D341Med (cell line): ENCODE data around the gene RAB26.

Experiments
- DNase-seq: peaks from one replicate; pipeline ENCODE4 v3.0.0; 2012; ENCODE audit warnings: low spot score

The RAB26 gene

GRCh38 chr16:2159175-2159838, 10.9 kb downstream of the RAB26 start:
- no peak for DNase-seq

GRCh38 chr16:2160915-2161551, 12.6 kb downstream of the RAB26 start:
- DNase-seq = no peak

- no peak for DNase-seq
Observed at GRCh38 chr16:2161911-2162310, 13.5 kb downstream of the RAB26 start.

- no peak for DNase-seq
Observed at GRCh38 chr16:2162676-2163118, 14.3 kb downstream of the RAB26 start.

GRCh38 chr16:2163211-2163881, 14.9 kb downstream of the RAB26 start:
- DNase-seq = no peak

- no peak for DNase-seq
Observed at GRCh38 chr16:2165861-2166260, 17.4 kb downstream of the RAB26 start.

- DNase-seq = no peak
Observed at GRCh38 chr16:2166263-2167067, 18.0 kb downstream of the RAB26 start.

- no peak for DNase-seq
Observed at GRCh38 chr16:2167068-2167638, 18.7 kb downstream of the RAB26 start.

DNA sequence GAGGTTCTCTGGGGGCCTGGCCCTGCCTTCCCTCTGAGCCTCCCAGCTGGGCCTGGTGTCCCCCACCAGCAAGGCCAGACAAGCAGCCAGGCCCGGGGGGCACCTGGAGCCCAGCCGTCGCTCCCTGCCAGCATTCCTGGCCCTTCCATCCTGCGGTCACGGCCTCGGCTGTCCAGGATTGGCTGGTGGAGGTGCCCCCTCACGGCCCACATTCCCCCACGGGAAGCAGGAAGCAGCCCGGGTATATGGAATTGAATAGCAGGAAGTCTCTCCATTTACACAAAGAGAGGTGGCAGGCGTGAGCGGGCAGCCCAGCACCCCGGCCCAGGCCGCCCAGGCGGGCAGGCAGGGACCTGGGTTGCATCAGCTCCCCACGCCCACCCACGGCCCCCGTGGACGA, 21.7 kb downstream of the RAB26 start:
- DNase-seq = no peak

GRCh38 chr16:2170587-2171435, 22.4 kb downstream of the RAB26 start:
- DNase-seq = no peak

DNA sequence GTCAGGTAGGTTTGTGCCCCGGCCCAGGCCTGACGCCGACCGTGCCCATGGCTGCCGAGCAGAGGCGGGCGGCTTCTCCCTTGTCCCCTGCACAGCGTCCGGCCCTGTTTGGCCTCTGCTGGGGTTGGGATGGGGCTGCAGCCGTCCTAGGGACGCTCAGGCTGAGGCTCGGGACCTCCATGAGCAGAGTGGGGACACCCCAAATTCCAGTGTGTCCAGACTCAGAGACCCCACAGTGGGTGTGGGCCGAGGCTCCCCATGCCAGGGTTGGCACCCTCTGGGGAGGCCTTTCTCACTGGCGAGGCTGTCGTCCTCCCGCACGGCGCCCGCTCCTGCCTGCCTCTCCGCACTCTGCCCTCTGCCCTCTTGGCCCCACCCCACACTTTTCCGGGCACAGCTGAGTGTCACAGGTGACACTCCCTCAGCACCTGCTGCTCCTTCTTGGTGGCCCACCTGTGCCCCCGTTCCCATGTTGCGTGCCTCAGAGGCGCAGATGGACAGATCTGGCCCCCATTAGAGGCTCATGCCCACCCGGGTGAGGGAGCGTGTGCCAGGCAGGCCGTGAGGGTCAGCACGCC, 23.3 kb downstream of the RAB26 start:
- DNase-seq = no peak

GRCh38 chr16:2172688-2173335, 24.4 kb downstream of the RAB26 start:
- no peak for DNase-seq

- DNase-seq = no peak
Observed at GRCh38 chr16:2173366-2173765, 24.9 kb downstream of the RAB26 start.

- no peak for DNase-seq
Observed at GRCh38 chr16:2173916-2174315, 25.5 kb downstream of the RAB26 start.

DNA sequence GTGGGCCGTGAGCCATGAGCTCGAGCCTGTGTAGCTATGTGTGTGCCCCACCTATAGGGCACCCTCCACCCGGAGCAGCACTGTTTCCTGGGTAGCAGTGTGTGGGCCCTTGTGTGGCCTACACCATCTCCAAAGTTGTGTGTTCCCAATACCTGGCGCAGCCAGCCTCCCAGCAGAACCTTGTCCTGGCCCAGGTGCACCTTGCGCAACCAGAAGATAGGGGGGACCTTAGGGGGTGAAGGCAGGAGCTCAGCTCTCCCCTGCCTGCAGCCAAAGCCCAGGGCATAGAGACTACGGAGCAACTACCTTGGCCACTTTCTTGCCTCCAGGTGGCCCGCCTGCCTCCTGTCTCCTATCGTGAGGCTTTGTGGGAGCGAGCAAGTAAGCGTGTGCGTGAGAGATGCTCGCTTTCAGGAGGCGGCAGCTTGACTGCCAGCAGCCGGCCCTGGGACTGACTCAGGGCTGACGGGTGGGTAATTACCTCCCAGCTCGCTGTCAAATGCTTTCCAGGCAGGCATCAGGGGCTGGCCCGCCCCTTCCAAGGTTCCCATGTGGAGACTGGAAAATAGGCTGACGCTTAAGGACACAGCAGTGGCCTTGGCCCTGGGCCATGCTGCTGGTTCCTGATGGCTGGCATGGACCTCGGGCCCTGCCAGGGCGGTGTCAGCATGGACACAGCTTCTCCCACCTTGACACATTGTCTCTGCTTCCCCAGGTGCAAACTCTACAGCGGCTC, 26.1 kb downstream of the RAB26 start:
- DNase-seq = no peak

GRCh38 chr16:2175454-2175853, 27.0 kb downstream of the RAB26 start:
- DNase-seq = no peak

DNA sequence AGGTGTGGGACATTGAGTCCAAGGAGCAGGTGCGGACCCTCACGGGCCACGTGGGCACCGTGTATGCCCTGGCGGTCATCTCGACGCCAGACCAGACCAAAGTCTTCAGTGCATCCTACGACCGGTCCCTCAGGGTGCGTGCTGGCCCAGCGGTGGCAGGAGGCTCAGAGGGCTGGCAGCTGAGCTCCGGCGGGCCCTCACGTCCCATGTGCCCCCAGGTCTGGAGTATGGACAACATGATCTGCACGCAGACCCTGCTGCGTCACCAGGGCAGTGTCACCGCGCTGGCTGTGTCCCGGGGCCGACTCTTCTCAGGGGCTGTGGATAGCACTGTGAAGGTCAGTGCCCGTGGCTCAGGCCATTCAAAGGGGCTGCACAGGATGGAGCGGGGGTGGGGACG, 27.6 kb downstream of the RAB26 start:
- no peak for DNase-seq

GRCh38 chr16:2177101-2177500, 28.7 kb downstream of the RAB26 start:
- DNase-seq = no peak

DNA sequence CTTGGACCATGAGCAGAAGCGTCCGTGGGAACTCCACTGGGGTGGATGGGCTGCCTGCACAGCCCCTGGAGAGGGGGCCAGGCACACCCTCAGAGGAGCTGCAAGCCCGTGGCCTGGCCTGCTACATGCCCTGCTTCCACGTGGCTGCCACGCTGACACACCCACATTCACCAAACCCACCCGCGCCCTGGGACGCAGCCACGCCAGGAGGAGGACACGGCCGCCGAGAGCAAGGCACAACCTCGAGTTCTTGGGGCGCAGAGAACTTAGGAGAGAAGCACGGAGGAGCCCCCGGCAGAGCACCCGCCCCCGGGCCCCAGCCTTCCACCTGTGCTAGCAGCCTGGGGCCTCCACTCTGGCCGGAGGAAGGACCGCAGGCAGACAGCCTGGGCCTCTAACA, 29.1 kb downstream of the RAB26 start:
- no peak for DNase-seq
